ENCODE results near the gene PHLDB2.

PHLDB2 gene

GRCh38 chr3:111965484-111965883 lies 106.4 kb downstream of the PHLDB2 start:
- DNase-seq (ENCODE audit: low spot score) = no peak

- DNase-seq (ENCODE audit: low spot score) = no peak
Observed at GRCh38 chr3:111967068-111967467, 108.0 kb downstream of the PHLDB2 start.

GRCh38 chr3:111967651-111968274 lies 108.7 kb downstream of the PHLDB2 start:
- DNase-seq (ENCODE audit: low spot score) = peak; percentile 86

- no peak for DNase-seq (ENCODE audit: low spot score)
Observed at GRCh38 chr3:111968319-111969054, 109.4 kb downstream of the PHLDB2 start.

GRCh38 chr3:111970376-111970775 lies 111.3 kb downstream of the PHLDB2 start:
- DNase-seq (ENCODE audit: low spot score) = no peak

GRCh38 chr3:111971533-111972130 lies 112.6 kb downstream of the PHLDB2 start:
- DNase-seq (ENCODE audit: low spot score) = no peak

- no peak for DNase-seq (ENCODE audit: low spot score)
Observed at GRCh38 chr3:111972891-111973290, 113.8 kb downstream of the PHLDB2 start.

GRCh38 chr3:111975131-111975530 lies 116.1 kb downstream of the PHLDB2 start:
- no peak for DNase-seq (ENCODE audit: low spot score)

- no peak for DNase-seq (ENCODE audit: low spot score)
Observed at GRCh38 chr3:111976254-111976653, 117.2 kb downstream of the PHLDB2 start.

GRCh38 chr3:111978583-111979433 lies 119.7 kb downstream of the PHLDB2 start, which contains the start of gene ABHD10:
ABHD10 (plus strand) TSS chr3:111979026; CDS start chr3:111979062, 36 bp downstream.
- peak; percentile 95 for DNase-seq (ENCODE audit: low spot score)

GRCh38 chr3:111979434-111980038 lies 120.5 kb downstream of the PHLDB2 start:
- peak; percentile 44 for DNase-seq (ENCODE audit: low spot score)

GRCh38 chr3:111980716-111981456 lies 121.8 kb downstream of the PHLDB2 start:
- DNase-seq (ENCODE audit: low spot score) = no peak

GRCh38 chr3:111981457-111981763 lies 122.3 kb downstream of the PHLDB2 start:
- DNase-seq (ENCODE audit: low spot score) = no peak

GRCh38 chr3:111984636-111985298 lies 125.7 kb downstream of the PHLDB2 start:
- no peak for DNase-seq (ENCODE audit: low spot score)

GRCh38 chr3:111986800-111987199 lies 127.7 kb downstream of the PHLDB2 start:
- DNase-seq (ENCODE audit: low spot score) = no peak

- DNase-seq (ENCODE audit: low spot score) = peak; percentile 82
Observed at GRCh38 chr3:111989061-111989678, 130.1 kb downstream of the PHLDB2 start.

- DNase-seq (ENCODE audit: low spot score) = no peak
Observed at GRCh38 chr3:111993038-111993437, 134.0 kb downstream of the PHLDB2 start.

- DNase-seq (ENCODE audit: low spot score) = no peak
Observed at GRCh38 chr3:111998636-111999483, 139.8 kb downstream of the PHLDB2 start, which contains the start of gene TAGLN3. TAGLN3 (plus strand) TSS chr3:111998922; CDS start chr3:111999423, 501 bp downstream.

Measured in RKO (cell line).